Panc1 (cell line): Measurements from ENCODE around the gene JPH3.

Experiments used
- CTCF ChIP-seq: fragments of 450-650 bp; IDR thresholded peaks from 2 replicates; pipeline ENCODE4 v1.5.1; 2017; ENCODE audit warnings: mild to moderate bottlenecking
- POLR2AphosphoS5 ChIP-seq: IDR thresholded peaks from 2 replicates; pipeline ENCODE4 v1.6.1; 2012; ENCODE audit warnings: mild to moderate bottlenecking, low read depth, low read length, moderate library complexity

- TF ChIP-seq CTCF (no peak), POLR2AphosphoS5 (no peak)
Measured at GRCh38 chr16:87595712-87596111, 6.6 kb upstream of the JPH3 start.
